Transverse colon (tissue), 4 donors: ENCODE results near the gene CDC42BPB.

Experiments
- CTCF ChIP-seq, 5 experiments: fragments of 200-600 bp in 3 of 5; fragments of 450-650 bp in 2 of 5; sonication (generic) in 3 of 5; IDR thresholded peaks; 1 replicate in 2 of 5; 2 replicates in 3 of 5; pipeline ENCODE4 v1.5.1; 2016 to 2017; ENCODE audit warnings: antibody characterized with exemption in 5 of 5, inconsistent platforms in 3 of 5, mild to moderate bottlenecking in 2 of 5, moderate library complexity in 1 of 5
- EP300 ChIP-seq: sonication (generic); formaldehyde crosslinking; IDR thresholded peaks from one replicate; pipeline ENCODE4 v1.6.1; 2017; ENCODE audit warnings: antibody characterized with exemption, low read depth
- POLR2A ChIP-seq: fragments of 450-650 bp; IDR thresholded peaks from one replicate; pipeline ENCODE4 v1.6.1; 2016; ENCODE audit warnings: antibody characterized with exemption, mild to moderate bottlenecking, moderate library complexity
- POLR2AphosphoS5 ChIP-seq, 3 donors: sonication (generic); formaldehyde crosslinking; IDR thresholded peaks; one replicate each; pipeline ENCODE4 v1.6.1; 2016; ENCODE audit warnings: antibody characterized with exemption in 3 of 3

DNA sequence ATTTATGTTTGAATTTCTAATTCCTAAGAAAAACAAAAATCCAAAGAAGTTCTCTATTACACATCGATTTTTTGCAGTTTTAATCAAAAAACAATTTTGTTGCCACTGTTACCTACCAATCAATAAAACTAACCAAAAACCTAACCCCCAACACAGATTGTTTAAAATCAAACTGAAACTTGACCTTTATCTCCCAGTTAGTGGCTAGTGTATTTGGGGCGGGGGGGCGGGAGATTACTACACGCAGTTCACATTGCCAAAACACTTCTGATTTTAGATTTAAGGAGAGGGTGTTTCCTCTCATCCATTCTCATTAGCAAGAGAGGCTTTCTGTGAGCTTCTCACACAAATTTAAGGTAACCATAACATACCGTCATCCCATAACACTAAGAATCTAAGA lies 6.4 kb downstream of the CDC42BPB start:
- TF ChIP-seq CTCF (IDR thresholded peaks at IDR 0.05) (no peak), POLR2A (no peak), EP300 (no peak), POLR2AphosphoS5 (IDR thresholded peaks at IDR 0.05) (no peak)
